D341Med (cell line): ENCODE measurements around the gene PET100.

Experiments
- DNase-seq: peaks from one replicate; pipeline ENCODE4 v3.0.0; 2012; ENCODE audit warnings: low spot score

The PET100 gene

GRCh38 chr19:7650148-7650547, 20.6 kb downstream of the PET100 start:
- no peak for DNase-seq

GRCh38 chr19:7652061-7652641, 22.6 kb downstream of the PET100 start:
- DNase-seq, result peak; percentile 86

GRCh38 chr19:7654401-7654800, 24.8 kb downstream of the PET100 start:
- DNase-seq, result no peak

DNA sequence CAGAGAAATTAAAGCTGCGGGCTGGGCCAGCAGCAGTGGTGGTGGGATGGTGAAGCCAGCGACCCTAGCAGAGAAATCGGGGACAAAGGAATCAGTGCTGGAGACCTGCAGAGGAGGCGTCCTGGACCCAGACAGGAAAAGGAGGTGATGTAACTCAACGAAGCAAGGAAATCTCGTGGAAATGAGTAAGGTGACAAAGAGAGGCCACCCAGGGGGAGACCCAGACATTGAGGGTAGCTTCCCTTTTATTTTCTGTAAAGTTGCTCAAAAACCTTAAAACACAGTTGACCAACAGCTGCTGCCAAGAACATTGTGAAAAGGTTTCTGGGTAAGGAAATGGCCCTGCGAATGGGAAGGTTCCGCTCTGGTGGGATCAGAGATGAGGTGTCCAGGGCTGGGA, 26.0 kb downstream of the PET100 start:
- DNase-seq, result no peak

DNA sequence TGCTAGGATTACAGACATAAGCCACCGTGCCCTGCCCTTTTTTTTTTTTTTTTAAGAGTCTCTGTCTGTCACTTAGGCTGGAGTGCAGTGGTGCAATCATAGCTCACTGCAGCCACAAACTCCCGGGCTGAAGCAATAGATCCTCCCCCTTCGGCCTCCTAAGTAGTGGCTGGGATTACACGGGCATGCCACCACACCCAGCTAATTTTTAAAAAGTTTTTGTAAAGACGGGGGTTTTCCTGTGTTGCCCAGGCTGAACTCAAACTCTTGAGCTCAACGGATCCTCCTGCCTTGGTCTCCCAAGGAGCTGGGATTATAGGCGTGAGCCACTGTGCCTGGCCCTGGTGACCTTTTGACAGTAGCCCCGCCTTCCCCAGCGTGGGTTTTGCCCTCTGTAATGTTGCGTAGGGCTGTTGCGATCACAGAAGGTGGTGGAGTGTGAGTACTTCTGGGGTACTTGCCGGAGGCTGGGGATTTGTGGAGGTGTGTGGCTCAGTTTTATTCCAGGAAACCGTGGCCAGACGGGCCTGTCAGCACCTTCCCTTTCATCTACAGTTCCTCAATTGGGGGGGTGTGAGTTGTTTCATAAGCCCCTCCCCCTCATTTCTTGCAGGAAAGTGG, 27.6 kb downstream of the PET100 start:
- DNase-seq, result no peak

GRCh38 chr19:7658219-7658686, 28.7 kb downstream of the PET100 start:
- DNase-seq, result no peak

GRCh38 chr19:7661744-7662538, 32.3 kb downstream of the PET100 start:
- no peak for DNase-seq

GRCh38 chr19:7662657-7663056, 33.1 kb downstream of the PET100 start:
- no peak for DNase-seq

- DNase-seq, result no peak
Observed at GRCh38 chr19:7663706-7664105, 34.1 kb downstream of the PET100 start.

DNA sequence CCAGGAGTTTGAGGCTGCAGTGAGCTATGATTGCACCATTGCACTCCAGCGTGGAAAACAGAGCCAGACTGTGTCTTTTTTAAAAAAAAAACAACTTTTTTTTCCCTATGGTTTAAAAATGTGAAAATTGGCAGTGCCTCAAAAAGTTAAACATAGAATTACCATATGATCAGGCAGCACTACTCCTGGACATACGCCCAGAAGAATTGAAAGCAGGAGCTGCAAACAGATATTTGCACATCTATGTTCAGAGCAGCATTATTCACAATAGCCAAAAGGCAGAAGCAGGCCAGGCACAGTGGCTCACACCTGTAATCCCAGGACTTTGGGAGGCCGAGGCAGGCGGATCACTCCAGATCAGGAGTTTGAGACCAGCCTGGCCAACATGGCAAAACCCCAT, 35.5 kb downstream of the PET100 start:
- DNase-seq, result no peak

GRCh38 chr19:7668842-7669241, 39.2 kb downstream of the PET100 start, which contains the start of gene RETN:
Gene RETN, plus strand, starts transcription at chr19:7669049. Its CDS starts 278 bp downstream, at chr19:7669327.
- no peak for DNase-seq

- DNase-seq, result no peak
Observed at GRCh38 chr19:7669641-7670040, 40.0 kb downstream of the PET100 start.

GRCh38 chr19:7670150-7670783, 40.7 kb downstream of the PET100 start:
- no peak for DNase-seq

GRCh38 chr19:7670790-7671189, 41.2 kb downstream of the PET100 start:
- no peak for DNase-seq

- no peak for DNase-seq
Observed at GRCh38 chr19:7672522-7672921, 42.9 kb downstream of the PET100 start.

DNA sequence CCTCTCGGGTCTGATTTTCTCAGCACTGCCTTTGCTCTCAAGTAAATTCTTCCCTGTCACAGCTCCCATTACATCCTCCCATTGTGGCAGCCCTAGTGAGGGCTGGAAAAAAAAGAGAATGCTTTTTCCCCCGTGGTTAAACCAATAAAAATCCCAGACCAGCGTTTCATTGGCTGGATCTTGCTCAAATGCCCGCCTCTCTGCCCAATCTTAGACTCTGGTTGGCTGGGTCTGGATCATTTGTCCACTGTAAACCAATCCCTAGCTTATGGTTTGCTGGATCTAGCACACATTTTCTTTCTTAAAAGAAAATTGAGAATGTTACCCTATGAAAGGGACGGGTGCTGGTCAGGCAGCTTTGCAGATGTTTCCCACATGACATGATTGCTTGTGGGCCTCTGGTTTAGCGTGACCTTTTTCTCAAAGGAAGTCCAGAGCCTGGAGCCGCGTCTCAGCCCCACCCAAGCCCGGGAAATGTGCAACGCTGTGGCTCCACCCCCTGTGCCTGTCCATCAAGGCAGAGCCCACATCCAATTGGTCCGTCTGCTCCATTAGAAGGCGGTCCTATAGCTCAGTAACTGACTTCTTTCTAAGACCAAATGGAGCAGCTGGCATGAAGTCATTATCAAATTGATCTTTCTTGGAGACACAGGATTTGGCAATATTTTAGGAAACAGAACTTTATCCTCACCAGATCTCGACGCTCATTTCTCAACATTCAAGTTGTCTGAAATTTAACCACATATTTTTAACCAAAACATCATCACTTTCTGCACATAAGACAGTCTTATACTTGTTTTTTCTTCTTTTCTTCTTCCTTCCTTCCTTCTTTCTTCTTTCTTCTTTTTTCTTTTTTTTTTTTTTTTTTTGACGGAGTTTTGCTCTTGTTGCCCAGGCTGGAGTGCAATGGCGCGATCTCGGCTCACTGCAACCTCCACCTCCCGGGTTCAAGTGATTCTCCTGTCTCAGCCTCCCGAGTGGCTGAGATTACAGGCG, 44.7 kb downstream of the PET100 start:
- peak; percentile 92 for DNase-seq

DNA sequence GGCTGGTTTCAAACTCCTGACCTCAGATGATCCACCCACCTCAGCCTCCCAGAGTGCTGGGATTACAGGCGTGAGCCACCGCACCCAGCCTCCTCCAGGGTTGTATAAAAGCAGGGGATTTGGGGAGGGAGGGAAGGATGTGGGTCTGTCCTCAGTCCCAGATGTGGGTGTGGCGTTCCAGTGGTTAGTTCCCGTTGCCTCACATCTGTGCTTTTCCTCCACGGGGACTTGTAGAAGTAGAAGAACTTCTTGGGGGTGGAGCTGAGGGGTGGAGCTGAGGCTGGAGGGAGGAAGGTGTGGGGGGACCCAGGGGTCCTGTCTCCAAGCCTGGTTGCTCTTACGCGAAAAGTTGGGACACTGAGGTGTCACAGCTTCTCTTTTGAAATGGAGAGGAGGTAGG, 46.8 kb downstream of the PET100 start:
- no peak for DNase-seq

DNA sequence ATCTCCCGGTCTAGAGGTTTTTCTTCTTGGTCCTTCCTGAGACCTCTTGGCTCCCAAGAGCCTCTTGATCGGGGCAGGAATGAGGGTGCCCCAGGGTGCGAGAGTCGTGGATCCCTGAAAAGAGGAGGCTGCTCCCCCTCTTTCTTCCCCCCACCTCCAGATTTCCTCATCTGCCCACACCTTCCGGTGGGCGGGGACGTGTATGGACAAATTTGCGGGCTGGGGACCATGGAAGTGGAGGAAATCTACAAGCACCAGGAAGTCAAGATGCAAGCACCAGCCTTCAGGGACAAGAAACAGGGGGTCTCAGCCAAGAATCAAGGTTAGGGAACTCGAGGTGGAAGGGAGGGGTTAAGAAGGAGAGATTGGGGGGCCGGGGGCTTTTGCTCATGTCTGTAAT, 47.3 kb downstream of the PET100 start, which contains the start of gene MCEMP1:
TSS of gene MCEMP1 (plus strand) at position 237 of the 400 bp plus-strand sequence. CDS start at position 268, 31 bp downstream.
- no peak for DNase-seq

DNA sequence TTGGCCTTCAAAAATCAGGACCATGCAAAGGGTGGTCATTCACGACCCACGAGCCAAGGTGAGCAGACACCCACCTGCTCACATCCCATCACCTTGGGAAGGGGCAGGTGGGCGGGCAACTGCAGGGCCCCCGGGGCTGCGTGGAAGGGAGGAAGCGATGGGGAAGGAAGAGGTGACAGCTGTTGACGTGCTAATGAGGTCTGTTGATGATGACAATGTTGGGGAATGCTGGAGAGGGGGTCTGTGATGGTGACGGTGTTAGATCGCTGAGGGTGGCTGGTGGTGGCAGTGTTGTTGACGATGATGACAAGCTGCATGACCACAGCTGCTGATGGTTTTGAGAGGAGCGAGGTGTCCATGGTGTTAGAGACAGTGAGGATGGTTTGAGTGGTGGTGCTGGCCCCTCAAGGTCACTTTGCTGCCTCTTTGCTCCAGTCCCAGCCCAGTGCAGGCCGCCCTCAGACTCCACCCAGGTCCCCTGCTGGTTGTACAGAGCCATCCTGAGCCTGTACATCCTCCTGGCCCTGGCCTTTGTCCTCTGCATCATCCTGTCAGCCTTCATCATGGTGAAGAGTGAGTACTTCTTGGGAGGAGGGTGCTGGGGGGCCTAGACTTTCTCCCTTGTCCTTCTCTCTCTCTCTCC, 48.2 kb downstream of the PET100 start:
- no peak for DNase-seq

DNA sequence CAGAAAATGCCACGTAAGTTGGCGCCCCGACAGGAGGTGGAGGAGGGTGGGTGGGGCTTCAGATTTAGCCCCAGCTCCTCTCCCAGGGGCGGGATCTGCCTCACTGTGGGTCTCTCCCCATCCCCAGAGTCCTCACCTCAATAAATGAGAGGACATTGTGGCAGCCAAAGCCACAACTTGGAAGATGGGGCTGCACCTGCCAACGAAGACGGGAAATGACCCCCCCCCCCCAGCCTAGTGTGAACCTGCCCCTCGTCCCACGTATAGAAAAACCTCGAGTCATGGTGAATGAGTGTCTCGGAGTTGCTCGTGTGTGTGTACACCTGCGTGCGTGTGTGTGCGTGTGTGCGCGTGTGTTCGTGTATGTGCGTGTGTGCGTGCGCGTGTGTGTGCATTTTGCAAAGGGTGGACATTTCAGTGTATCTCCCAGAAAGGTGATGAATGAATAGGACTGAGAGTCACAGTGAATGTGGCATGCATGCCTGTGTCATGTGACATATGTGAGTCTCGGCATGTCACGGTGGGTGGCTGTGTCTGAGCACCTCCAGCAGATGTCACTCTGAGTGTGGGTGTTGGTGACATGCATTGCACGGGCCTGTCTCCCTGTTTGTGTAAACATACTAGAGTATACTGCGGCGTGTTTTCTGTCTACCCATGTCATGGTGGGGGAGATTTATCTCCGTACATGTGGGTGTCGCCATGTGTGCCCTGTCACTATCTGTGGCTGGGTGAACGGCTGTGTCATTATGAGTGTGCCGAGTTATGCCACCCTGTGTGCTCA, 49.6 kb downstream of the PET100 start:
- DNase-seq, result peak; percentile 76
